ENCODE data around the gene VSTM2A. TPM values are rescaled to one million over a fixed set of nuclear protein-coding genes. Genes with fewer than 3 reads are reported as not detected.

Gene VSTM2A
- polyA plus RNA-seq, 2 of the 4 experiments (the other 2 are of a cell fraction): not detected

- TF ChIP-seq ELK1 (IDR thresholded peaks at IDR 0.05; ENCODE audit: low read depth, low read length) (no peak), MAZ (IDR thresholded peaks at IDR 0.05; ENCODE audit: borderline replicate concordance, low read depth, low read length) (no peak), RARB (CRISPR knock-in tag; IDR thresholded peaks at IDR 0.05) (no peak)
These were observed 2.0 kb downstream of the VSTM2A start (continued) for GRCh38 chr7:54544149-54544526.

- Histone ChIP-seq H3K4me1 (peaks cover 5% of the 10 kb centered on the region; the same call in 1 of the 3 replicates), H3K9me3 (no peaks in the 10 kb centered on the region), H3K27ac (no peak overlapping the region), H3K4me2 (no peak overlapping the region), H3K4me3 (no peak overlapping the region)
- DNase-seq (ENCODE audit: low read depth in 1 of 2, low spot score in 1 of 2) (no peak), FAIRE-seq (no peak), ATAC-seq (no peak)
- TF ChIP-seq MAX (IDR thresholded peaks at IDR 0.05) (no peak), EHMT2 (IDR thresholded peaks at IDR 0.05; ENCODE audit: low read depth) (no peak), NFE2L2 (conservative IDR thresholded peaks at IDR 0.05; ENCODE audit: low read length) (no peak), FOSB (CRISPR knock-in tag; IDR thresholded peaks at IDR 0.05) (no peak), PHF8 (IDR thresholded peaks at IDR 0.05; ENCODE audit: borderline replicate concordance, low read depth) (no peak), NR3C1 (IDR thresholded peaks at IDR 0.05) (no peak), GATA3 (IDR thresholded peaks at IDR 0.05; ENCODE audit: borderline replicate concordance) (no peak), CHD2 (IDR thresholded peaks at IDR 0.05; ENCODE audit: low read length, partially characterized antibody) (no peak), KDM5A (IDR thresholded peaks at IDR 0.05) (no peak), RARB (CRISPR knock-in tag; IDR thresholded peaks at IDR 0.05) (no peak), SREBF2 (IDR thresholded peaks at IDR 0.05) (no peak), HOXA7 (CRISPR knock-in tag; IDR thresholded peaks at IDR 0.05) (no peak), REST (IDR thresholded peaks at IDR 0.05) (no peak)
- ChIA-PET POLR2A (no interaction called here), CTCF (no interaction called here)
- 53% methylated on average over 28 of the region's 45 CpGs for WGBS (ENCODE audit: missing lambda C conversion rate)
These were observed 2.5 kb downstream of the VSTM2A start for GRCh38 chr7:54544527-54545240.

- CTCF ChIA-PET: no interaction called here
- POLR2A ChIA-PET: no interaction called here
- TF ChIP-seq FOXS1 (CRISPR knock-in tag; IDR thresholded peaks at IDR 0.05) (no peak), CHD2 (IDR thresholded peaks at IDR 0.05; ENCODE audit: low read length, partially characterized antibody) (no peak), FOSB (CRISPR knock-in tag; IDR thresholded peaks at IDR 0.05) (no peak), POLR2AphosphoS2 (conservative IDR thresholded peaks at IDR 0.05; ENCODE audit: low read length) (no peak), NR3C1 (IDR thresholded peaks at IDR 0.05) (no peak), HES2 (IDR thresholded peaks at IDR 0.05) (no peak), ELK1 (IDR thresholded peaks at IDR 0.05; ENCODE audit: low read depth, low read length) (no peak), HOXB13 (CRISPR knock-in tag; IDR thresholded peaks at IDR 0.05; ENCODE audit: low read depth) (no peak), EHMT2 (IDR thresholded peaks at IDR 0.05; ENCODE audit: low read depth) (no peak), REST (IDR thresholded peaks at IDR 0.05) (no peak), PBX3 (IDR thresholded peaks at IDR 0.05) (no peak), ESRRA (IDR thresholded peaks at IDR 0.05; ENCODE audit: borderline replicate concordance, low read length) (no peak)
- WGBS (ENCODE audit: missing lambda C conversion rate): 17% methylated on average over 3 of the region's 5 CpGs
- H3K4me2 ChIP-seq: no peak overlapping the region
- ATAC-seq (no peak), FAIRE-seq (no peak), DNase-seq (ENCODE audit: low read depth in 1 of 2, low spot score in 1 of 2) (no peak)
- H3K27ac ChIP-seq: no peak overlapping the region
- H3K4me3 ChIP-seq: no peak overlapping the region
- H3K9me3 ChIP-seq: no peaks in the 10 kb centered on the region
- peaks cover 5% of the 10 kb centered on the region; the same call in 1 of the 3 replicates for H3K4me1 ChIP-seq
These were observed 3.0 kb downstream of the VSTM2A start for GRCh38 chr7:54545241-54545563.
